LNCaP clone FGC (cell line): ENCODE measurements around the gene RNPEPL1.
"Not testable (repeated sequence)": the region's sequence is repeated elsewhere in the genome, so short reads cannot be mapped to it uniquely, and the experiment has no call there.

Experiments used
- DNase-seq: peaks from one replicate; pipeline ENCODE4 v3.0.0-alpha.2; 2011; ENCODE audit warnings: low read depth
- H3K4me3 ChIP-seq: 2 replicates; pipeline ENCODE4 v1.5.1; 2011; ENCODE audit warnings: mild to moderate bottlenecking, low read depth, low read length, control low read depth
- CTCF ChIP-seq: IDR thresholded peaks from 2 replicates; pipeline ENCODE4 v1.5.1; 2012; ENCODE audit warnings: mild to moderate bottlenecking; ENCODE audit not compliant: control insufficient read depth, insufficient read depth; ENCODE audit errors: extremely low read depth

The RNPEPL1 gene

GRCh38 chr2:240538031-240538780, 30.1 kb upstream of the RNPEPL1 start:
- DNase-seq, result no peak
- no peak overlapping the region for H3K4me3 ChIP-seq
- TF ChIP-seq CTCF, result no peak

- H3K4me3 ChIP-seq, DNase-seq: not testable (repeated sequence)
These were observed 29.2 kb upstream of the RNPEPL1 start for GRCh38 chr2:240539101-240539500.

- DNase-seq, result no peak
- H3K4me3 ChIP-seq, result no peak overlapping the region
- no peak for TF ChIP-seq CTCF
These were observed 28.4 kb upstream of the RNPEPL1 start for GRCh38 chr2:240539906-240540305.

- no peak for TF ChIP-seq CTCF
- DNase-seq, result no peak
- no peak overlapping the region for H3K4me3 ChIP-seq
These were observed 17.0 kb upstream of the RNPEPL1 start for GRCh38 chr2:240551288-240551687.

- H3K4me3 ChIP-seq, result no peak overlapping the region
- DNase-seq, result no peak
- no peak for TF ChIP-seq CTCF
These were observed 16.5 kb upstream of the RNPEPL1 start for GRCh38 chr2:240551811-240552210.

- no peak for DNase-seq
- TF ChIP-seq CTCF, result no peak
- no peak overlapping the region for H3K4me3 ChIP-seq
These were observed 14.3 kb upstream of the RNPEPL1 start for GRCh38 chr2:240553956-240554480.

DNA sequence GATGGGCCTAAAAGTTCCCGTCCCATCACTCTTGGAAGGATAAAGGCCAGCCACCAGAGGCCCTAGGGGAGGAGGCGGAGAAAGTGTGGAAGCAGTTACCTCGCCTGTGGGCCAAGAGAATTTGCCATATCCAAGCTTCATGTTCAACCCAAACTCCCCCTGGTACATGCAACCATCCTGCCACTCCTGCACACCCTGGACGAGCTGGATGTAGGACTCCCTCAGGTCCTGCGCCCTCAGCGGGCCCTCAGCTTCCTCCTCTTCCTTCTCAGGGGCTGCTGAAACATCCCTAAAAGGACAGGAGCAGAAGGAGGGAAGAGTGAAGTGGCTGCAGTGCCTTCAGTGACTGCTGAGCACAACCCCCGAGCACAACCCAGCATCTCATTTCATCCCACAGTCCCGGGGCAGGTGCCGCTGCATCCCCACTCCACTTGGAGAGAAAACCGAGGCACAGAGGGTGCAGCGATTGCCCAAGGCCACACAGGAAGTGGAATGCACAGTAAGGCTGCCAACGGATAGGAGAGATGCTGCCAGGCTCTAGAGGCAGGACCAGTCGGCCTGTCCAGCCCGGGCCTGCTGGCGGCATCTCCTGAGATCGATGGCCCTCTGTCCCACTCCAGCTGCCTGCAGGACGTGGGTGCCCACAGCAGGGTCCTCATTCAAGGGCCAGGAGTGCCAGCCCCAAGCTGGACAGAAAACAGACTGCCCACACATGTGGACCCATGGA, 13.4 kb upstream of the RNPEPL1 start:
- TF ChIP-seq CTCF, result no peak
- DNase-seq, result no peak
- H3K4me3 ChIP-seq, result no peak overlapping the region
